SK-N-SH treated with all-trans-retinoic acid at 6 μM for 48 hours (cell line): ENCODE results near the gene RRP12.

Source experiments
- ARNTL ChIP-seq: fragments of 450-650 bp; formaldehyde crosslinking; IDR thresholded peaks from 2 replicates; pipeline ENCODE4 v1.5.0; 2020; ENCODE audit warnings: low read depth, mild to moderate bottlenecking, moderate library complexity, borderline replicate concordance
- CSDC2 ChIP-seq: fragments of 250-450 bp; sonication (Bioruptor Pico); IDR thresholded peaks from 2 replicates; pipeline ENCODE4 v1.5.0; 2020; ENCODE audit warnings: mild to moderate bottlenecking, moderate library complexity
- OSR1 ChIP-seq: fragments of 250-450 bp; sonication (Bioruptor Pico); IDR thresholded peaks from 2 replicates; pipeline ENCODE4 v1.8.0; 2022; ENCODE audit warnings: moderate library complexity, mild to moderate bottlenecking, inconsistent platforms
- PATZ1 ChIP-seq: fragments of 250-450 bp; sonication (Bioruptor Pico); IDR thresholded peaks from 2 replicates; pipeline ENCODE4 v1.8.0; 2020; ENCODE audit warnings: mild to moderate bottlenecking, moderate library complexity, borderline replicate concordance
- PPARA ChIP-seq: fragments of 250-450 bp; sonication (Bioruptor Pico); IDR thresholded peaks from 2 replicates; pipeline ENCODE4 v1.5.0; 2020; ENCODE audit warnings: mild to moderate bottlenecking, borderline replicate concordance
- SNAI2 ChIP-seq: fragments of 250-450 bp; sonication (Bioruptor Pico); IDR thresholded peaks from 2 replicates; pipeline ENCODE4 v1.5.0; 2020; ENCODE audit warnings: mild to moderate bottlenecking, moderate library complexity
- TCF4 ChIP-seq: fragments of 250-450 bp; sonication (Bioruptor Pico); IDR thresholded peaks from 2 replicates; pipeline ENCODE4 v1.8.0; 2021; ENCODE audit warnings: mild to moderate bottlenecking, moderate library complexity, borderline replicate concordance
- TOX ChIP-seq: fragments of 250-450 bp; sonication (Bioruptor Pico); IDR thresholded peaks from 2 replicates; pipeline ENCODE4 v1.8.0; 2021; ENCODE audit warnings: mild to moderate bottlenecking, moderate library complexity, borderline replicate concordance
- ZC3H10 ChIP-seq: fragments of 250-450 bp; sonication (Bioruptor Pico); IDR thresholded peaks from 2 replicates; pipeline ENCODE4 v1.5.1; 2021; ENCODE audit warnings: mild to moderate bottlenecking, moderate library complexity
- ZFP3 ChIP-seq: fragments of 250-450 bp; sonication (Bioruptor Pico); IDR thresholded peaks from 2 replicates; pipeline ENCODE4 v1.5.0; 2020; ENCODE audit warnings: mild to moderate bottlenecking, moderate library complexity
- ZFP30 ChIP-seq: fragments of 450-650 bp; formaldehyde crosslinking; IDR thresholded peaks from 2 replicates; pipeline ENCODE4 v1.5.0; 2022; ENCODE audit warnings: mild to moderate bottlenecking, moderate library complexity
- ZNF70 ChIP-seq: fragments of 450-650 bp; formaldehyde crosslinking; IDR thresholded peaks from 2 replicates; pipeline ENCODE4 v1.5.0; 2020; ENCODE audit warnings: mild to moderate bottlenecking, moderate library complexity
- TF ChIP-seq, protein P1 (sequence below): fragments of 250-450 bp; sonication (Bioruptor Pico); IDR thresholded peaks from 2 replicates; pipeline ENCODE4 v1.5.1; 2020; ENCODE audit warnings: low read depth, mild to moderate bottlenecking, moderate library complexity

- TF ChIP-seq OSR1 (CRISPR knock-in tag) (no peak), ZC3H10 (CRISPR knock-in tag) (no peak), PATZ1 (CRISPR knock-in tag) (no peak), PPARA (CRISPR knock-in tag) (no peak), ZFP30 (CRISPR knock-in tag) (no peak), ZFP3 (CRISPR knock-in tag) (no peak), TOX (no peak), SNAI2 (CRISPR knock-in tag) (no peak), CSDC2 (no peak), ZNF70 (CRISPR knock-in tag) (no peak), TCF4 (CRISPR knock-in tag) (no peak), ARNTL (no peak)
- TF ChIP-seq, protein P1, sequence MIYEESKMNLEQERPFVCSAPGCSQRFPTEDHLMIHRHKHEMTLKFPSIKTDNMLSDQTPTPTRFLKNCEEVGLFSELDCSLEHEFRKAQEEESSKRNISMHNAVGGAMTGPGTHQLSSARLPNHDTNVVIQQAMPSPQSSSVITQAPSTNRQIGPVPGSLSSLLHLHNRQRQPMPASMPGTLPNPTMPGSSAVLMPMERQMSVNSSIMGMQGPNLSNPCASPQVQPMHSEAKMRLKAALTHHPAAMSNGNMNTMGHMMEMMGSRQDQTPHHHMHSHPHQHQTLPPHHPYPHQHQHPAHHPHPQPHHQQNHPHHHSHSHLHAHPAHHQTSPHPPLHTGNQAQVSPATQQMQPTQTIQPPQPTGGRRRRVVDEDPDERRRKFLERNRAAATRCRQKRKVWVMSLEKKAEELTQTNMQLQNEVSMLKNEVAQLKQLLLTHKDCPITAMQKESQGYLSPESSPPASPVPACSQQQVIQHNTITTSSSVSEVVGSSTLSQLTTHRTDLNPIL (CRISPR knock-in tag), result no peak
These were observed 20.6 kb downstream of the RRP12 start for GRCh38 chr10:97380516-97380915.
